DMS79 (cell line): Measurements from ENCODE around the gene MYCT1.
"Not testable (repeated sequence)": the region's sequence is repeated elsewhere in the genome, so short reads cannot be mapped to it uniquely, and the experiment has no call there.

Source experiments
- DNase-seq: peaks from one replicate; lab custom pipeline; 2025; lab: John Stamatoyannopoulos, UW

MYCT1 gene

GRCh38 chr6:152697634-152698033 is at the start of gene MYCT1:
Gene MYCT1, plus strand, starts transcription at chr6:152697897. Its CDS starts 6 bp downstream, at chr6:152697903.
- DNase-seq: no peak

DNA sequence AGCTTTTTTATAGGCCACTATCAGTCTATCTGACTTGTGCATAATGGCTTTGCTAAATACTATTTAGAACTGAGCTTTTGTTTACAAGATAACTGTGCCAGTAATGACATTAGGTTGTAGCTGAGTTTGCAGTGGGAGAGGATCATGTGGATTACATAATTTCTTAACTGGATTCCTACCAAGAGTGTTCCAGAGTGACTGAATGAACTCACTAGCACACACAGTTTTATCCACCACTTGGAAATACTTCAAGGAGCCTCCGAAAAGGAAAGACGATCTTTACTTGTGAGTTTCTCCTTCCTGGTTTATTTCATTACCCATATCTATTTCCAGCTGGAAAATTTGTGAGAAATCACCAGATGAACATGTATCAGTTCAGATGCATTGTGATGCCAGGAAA is 49.6 kb upstream of the MYCT1 start:
- DNase-seq: no peak

DNA sequence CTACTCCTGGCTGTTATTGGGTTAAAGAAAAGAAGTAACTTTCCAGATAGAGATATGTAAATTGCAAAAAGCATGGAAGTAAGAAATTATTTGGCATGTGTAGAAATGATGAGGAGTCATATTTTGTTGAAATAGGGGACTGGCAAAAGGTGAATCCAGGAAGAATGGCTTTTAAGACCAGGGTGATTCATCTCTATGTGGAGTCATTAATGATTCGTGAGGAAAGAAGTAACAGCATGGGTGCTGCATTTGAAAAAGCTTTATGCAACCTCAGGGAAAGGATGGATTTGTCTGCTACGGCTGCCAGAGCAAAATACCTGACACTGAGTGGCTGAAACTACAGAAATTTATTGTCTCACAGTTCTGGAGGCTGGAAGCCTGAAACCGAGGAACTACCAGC is 45.7 kb upstream of the MYCT1 start:
- no peak for DNase-seq

DNA sequence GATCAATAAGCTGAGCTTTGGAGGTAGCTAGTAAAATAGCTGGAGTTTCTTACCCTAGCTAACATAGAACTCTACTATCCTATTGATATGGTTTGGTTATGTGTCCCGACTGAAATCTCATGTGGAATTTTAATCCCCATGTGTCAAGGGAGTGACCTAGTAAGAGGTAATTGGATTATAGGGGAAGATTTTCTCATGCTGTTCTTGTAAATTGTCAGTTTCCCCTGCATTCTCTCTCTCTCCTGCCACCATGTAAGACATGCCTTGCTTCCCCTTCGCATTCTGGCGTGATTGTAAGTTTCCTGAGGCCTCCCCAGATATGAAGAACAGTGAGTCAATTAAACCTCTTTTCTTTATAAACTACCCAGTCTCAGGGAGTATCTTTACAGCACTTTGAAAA is 35.9 kb upstream of the MYCT1 start:
- DNase-seq: no peak

GRCh38 chr6:152669895-152670294 is 27.8 kb upstream of the MYCT1 start:
- DNase-seq: no peak

DNA sequence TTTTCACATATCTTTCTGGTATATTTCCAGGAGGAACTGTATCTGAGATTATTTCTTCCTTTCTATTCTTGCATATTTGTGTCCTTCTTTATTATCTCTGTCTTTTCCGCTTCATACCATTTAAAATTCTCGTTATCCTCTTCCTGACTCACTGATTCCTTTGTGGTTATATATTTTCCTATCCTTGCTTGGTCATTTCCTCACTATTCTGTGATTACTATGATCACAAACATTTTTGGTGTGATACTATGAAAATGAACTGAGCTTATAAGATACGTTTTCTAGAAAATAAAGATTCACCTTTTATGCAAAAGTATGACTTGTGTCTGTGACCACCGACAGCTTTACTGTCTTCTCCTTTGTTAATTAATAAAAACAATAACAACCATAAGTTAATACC is 26.5 kb upstream of the MYCT1 start:
- no peak for DNase-seq

GRCh38 chr6:152673236-152673635 is 24.5 kb upstream of the MYCT1 start:
- no peak for DNase-seq

- no peak for DNase-seq
Measured at GRCh38 chr6:152680151-152680550, 17.5 kb upstream of the MYCT1 start.

GRCh38 chr6:152680879-152681517 is 16.7 kb upstream of the MYCT1 start:
- DNase-seq: no peak

- DNase-seq: no peak
Measured at GRCh38 chr6:152682141-152682540, 15.6 kb upstream of the MYCT1 start.

GRCh38 chr6:152682935-152683334 is 14.8 kb upstream of the MYCT1 start:
- DNase-seq: not testable (repeated sequence)

DNA sequence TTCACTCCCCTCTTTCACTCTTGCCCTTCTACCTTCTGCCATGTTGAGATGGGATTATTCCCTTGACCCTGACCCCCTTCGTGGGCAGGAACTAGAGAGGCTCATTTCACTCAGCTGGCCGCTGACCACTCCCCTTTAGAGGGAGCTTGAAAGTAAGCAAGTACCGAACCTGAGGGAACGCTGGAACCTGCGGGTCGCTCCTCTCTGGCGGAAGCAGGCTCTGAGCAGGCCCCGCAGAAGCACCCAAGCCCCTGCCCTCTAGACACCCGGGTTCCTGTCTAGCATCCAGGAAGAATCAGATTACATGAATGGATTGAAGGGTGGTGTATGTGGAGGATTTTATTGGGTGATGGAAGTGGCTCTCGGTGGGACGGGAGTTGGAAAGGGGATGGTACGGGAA is 11.9 kb upstream of the MYCT1 start:
- DNase-seq: no peak

- no peak for DNase-seq
Measured at GRCh38 chr6:152695372-152696045, 2.2 kb upstream of the MYCT1 start.

- DNase-seq: no peak
Measured at GRCh38 chr6:152696522-152696921, 1.2 kb upstream of the MYCT1 start.

- no peak for DNase-seq
Measured at GRCh38 chr6:152698692-152699091, 995 bp downstream of the MYCT1 start.

DNA sequence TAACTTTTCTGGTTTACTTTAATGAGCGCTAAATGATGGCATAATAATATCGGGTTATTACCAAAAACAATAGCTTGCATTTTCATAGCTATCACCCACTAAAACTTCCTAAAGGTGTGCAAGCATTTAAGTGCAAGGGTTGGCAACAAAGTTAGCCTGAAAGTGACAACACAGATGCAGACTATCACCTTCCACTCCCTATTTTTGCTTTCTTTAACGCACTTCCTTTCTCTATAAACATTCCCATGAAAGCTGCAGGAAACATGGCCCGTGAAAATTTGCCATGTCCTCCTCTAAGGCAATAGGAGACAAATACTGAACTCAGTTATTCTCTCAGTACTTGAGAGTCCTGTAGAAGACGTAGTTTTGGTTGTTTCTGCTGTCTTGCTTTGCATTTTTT is 2.7 kb downstream of the MYCT1 start:
- no peak for DNase-seq

GRCh38 chr6:152701081-152701862 is 3.6 kb downstream of the MYCT1 start:
- no peak for DNase-seq

- DNase-seq: no peak
Measured at GRCh38 chr6:152701863-152702401, 4.2 kb downstream of the MYCT1 start.

GRCh38 chr6:152703750-152704149 is 6.1 kb downstream of the MYCT1 start:
- DNase-seq: not testable (repeated sequence)

- no peak for DNase-seq
Measured at GRCh38 chr6:152705327-152705726, 7.6 kb downstream of the MYCT1 start.

GRCh38 chr6:152716322-152716721 is 18.6 kb downstream of the MYCT1 start:
- DNase-seq: no peak

DNA sequence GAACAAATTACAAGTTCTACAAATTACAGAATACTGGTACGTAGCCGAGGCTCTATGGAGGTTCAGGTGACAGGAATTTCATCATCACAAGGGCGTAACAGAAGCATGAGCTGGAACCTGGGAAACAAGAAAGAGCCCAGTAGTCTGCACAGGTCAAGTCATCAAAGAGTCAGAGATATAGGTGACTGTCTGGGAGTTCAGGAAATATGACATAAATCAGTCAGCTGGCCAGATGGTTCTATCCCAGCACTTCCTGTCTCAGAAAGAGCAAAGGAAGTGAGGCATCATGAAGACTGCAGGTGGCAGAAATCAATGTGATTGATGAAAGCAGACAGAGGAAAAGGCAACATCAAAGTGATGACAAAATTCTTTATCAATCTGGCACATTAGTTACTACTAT is 23.3 kb downstream of the MYCT1 start:
- no peak for DNase-seq

DNA sequence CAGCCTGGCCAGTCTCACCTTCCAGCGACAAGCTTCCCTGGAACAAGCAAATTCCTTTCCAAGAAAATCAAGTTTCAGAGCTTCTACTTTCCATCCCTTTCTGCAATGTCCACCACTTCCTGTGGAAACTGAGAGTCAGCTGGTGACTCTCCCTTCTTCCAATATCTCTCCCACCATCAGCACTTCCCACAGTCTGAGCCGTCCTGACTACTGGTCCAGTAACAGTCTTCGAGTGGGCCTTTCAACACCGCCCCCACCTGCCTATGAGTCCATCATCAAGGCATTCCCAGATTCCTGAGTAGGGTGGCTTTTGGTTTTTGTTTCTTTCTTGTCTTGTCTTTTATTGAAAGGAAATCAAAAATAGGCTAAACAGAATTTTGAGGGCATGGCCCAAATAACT is 24.3 kb downstream of the MYCT1 start:
- no peak for DNase-seq
